Suprapubic skin (tissue), 4 donors: Measurements from ENCODE around the gene IL1RAPL2. TPM values are rescaled to one million over a fixed set of nuclear protein-coding genes. Genes with fewer than 3 reads are reported as not detected.

ENCODE experiments used
- DNase-seq, 2 donors: peaks; one replicate each; pipeline ENCODE4 v3.0.0-alpha.2; 2019; ENCODE audit warnings: low spot score in 2 of 2
- H3K27ac ChIP-seq: fragments of 200-600 bp; sonication (generic); one replicate; pipeline ENCODE4 v1.5.1; 2019
- H3K27me3 ChIP-seq: fragments of 200-600 bp; sonication (generic); one replicate; pipeline ENCODE4 v1.5.1; 2019
- H3K36me3 ChIP-seq: fragments of 200-600 bp; sonication (generic); one replicate; pipeline ENCODE4 v1.5.1; 2019
- H3K4me1 ChIP-seq: fragments of 200-600 bp; sonication (generic); one replicate; pipeline ENCODE4 v1.5.1; 2019
- H3K4me3 ChIP-seq: fragments of 200-600 bp; sonication (generic); one replicate; pipeline ENCODE4 v1.5.1; 2019; ENCODE audit warnings: mild to moderate bottlenecking
- H3K9me3 ChIP-seq: fragments of 200-600 bp; sonication (generic); one replicate; pipeline ENCODE4 v1.5.1; 2019
- CTCF ChIP-seq, 2 donors: fragments of 200-600 bp in 1 of 2; fragments of 450-650 bp in 1 of 2; sonication (generic) in 1 of 2; IDR thresholded peaks; one replicate each; pipeline ENCODE4 v1.5.1; 2016 to 2019; ENCODE audit warnings: antibody characterized with exemption in 2 of 2, mild to moderate bottlenecking in 1 of 2, moderate library complexity in 1 of 2
- EP300 ChIP-seq: sonication (generic); formaldehyde crosslinking; IDR thresholded peaks from one replicate; pipeline ENCODE4 v1.6.1; 2017; ENCODE audit warnings: antibody characterized with exemption
- POLR2A ChIP-seq, 2 donors: fragments of 450-650 bp; IDR thresholded peaks; one replicate each; pipeline ENCODE4 v1.6.1; 2017; ENCODE audit warnings: antibody characterized with exemption in 2 of 2, mild to moderate bottlenecking in 2 of 2, moderate library complexity in 2 of 2
- POLR2AphosphoS5 ChIP-seq, 3 donors: sonication (generic); formaldehyde crosslinking; IDR thresholded peaks; one replicate each; pipeline ENCODE4 v1.6.1; 2017; ENCODE audit warnings: antibody characterized with exemption in 3 of 3
- WGBS: methylation state at CpG from one replicate; pipeline ENCODE4 v1.1.5; 2018; 5-methylcytosine and 5-hydroxymethylcytosine counted together
- total RNA-seq, 4 donors: library from RNA; depleted of rRNA; stranded (reverse); fragments of >200 nt; gene quantifications; one replicate each; pipeline ENCODE4 v1.1.0, GENCODE V29; 2016

IL1RAPL2 gene
- total RNA-seq, 4 donors from 2014 or later: 0.21 to 0.42 (median 0.25) TPM; not detected in 1

GRCh38 chrX:104695593-104695992 is 129.6 kb downstream of the IL1RAPL2 start:
- Histone ChIP-seq H3K9me3 (no peaks in the 10 kb centered on the region), H3K4me1 (no peaks in the 10 kb centered on the region), H3K27me3 (no peaks in the 10 kb centered on the region), H3K36me3 (no peaks in the 10 kb centered on the region), H3K4me3 (no peak overlapping the region), H3K27ac (no peak overlapping the region)
- TF ChIP-seq POLR2A (IDR thresholded peaks at IDR 0.05) (no peak), EP300 (no peak), POLR2AphosphoS5 (IDR thresholded peaks at IDR 0.05) (no peak), CTCF (IDR thresholded peaks at IDR 0.05) (no peak)
- DNase-seq: no peak
- WGBS: 89% methylated on average over 9 of the region's 9 CpGs

GRCh38 chrX:104696667-104697066 is 130.7 kb downstream of the IL1RAPL2 start:
- H3K4me3 ChIP-seq: no peak overlapping the region
- H3K27ac ChIP-seq: no peak overlapping the region
- TF ChIP-seq POLR2A (IDR thresholded peaks at IDR 0.05) (no peak), POLR2AphosphoS5 (IDR thresholded peaks at IDR 0.05) (no peak), EP300 (no peak), CTCF (IDR thresholded peaks at IDR 0.05) (no peak)
- no peaks in the 10 kb centered on the region for H3K4me1 ChIP-seq
- 39% methylated on average over 1 of the region's 1 CpG for WGBS
- DNase-seq: no peak
- H3K9me3 ChIP-seq: no peaks in the 10 kb centered on the region
- H3K27me3 ChIP-seq: no peaks in the 10 kb centered on the region
- H3K36me3 ChIP-seq: no peaks in the 10 kb centered on the region

DNA sequence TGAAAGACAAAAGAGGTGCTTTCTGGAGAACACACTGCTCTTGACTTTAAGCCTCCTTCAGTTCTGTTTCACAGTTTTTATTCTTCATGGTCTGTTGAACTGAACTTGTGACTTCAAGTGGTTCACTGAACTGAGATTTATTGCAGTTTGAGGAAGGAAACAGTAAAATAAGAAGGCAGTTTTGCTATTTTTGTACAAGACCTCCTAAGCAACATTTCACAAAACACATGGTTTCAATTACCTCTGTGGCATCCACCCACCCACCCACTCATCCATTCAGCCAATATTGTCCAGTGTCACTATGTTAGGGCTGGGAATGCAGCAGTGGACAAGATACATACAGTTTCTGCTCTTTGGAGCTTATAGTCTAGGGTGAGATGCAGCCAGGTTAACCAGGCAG is 131.3 kb downstream of the IL1RAPL2 start:
- Histone ChIP-seq H3K27me3 (no peaks in the 10 kb centered on the region), H3K4me1 (no peaks in the 10 kb centered on the region), H3K36me3 (no peaks in the 10 kb centered on the region), H3K9me3 (no peaks in the 10 kb centered on the region), H3K27ac (no peak overlapping the region), H3K4me3 (no peak overlapping the region)
- TF ChIP-seq POLR2AphosphoS5 (IDR thresholded peaks at IDR 0.05): no peak
- no peak for TF ChIP-seq EP300
- TF ChIP-seq POLR2A (IDR thresholded peaks at IDR 0.05): no peak
- no peak for TF ChIP-seq CTCF (IDR thresholded peaks at IDR 0.05)
- DNase-seq: no peak

DNA sequence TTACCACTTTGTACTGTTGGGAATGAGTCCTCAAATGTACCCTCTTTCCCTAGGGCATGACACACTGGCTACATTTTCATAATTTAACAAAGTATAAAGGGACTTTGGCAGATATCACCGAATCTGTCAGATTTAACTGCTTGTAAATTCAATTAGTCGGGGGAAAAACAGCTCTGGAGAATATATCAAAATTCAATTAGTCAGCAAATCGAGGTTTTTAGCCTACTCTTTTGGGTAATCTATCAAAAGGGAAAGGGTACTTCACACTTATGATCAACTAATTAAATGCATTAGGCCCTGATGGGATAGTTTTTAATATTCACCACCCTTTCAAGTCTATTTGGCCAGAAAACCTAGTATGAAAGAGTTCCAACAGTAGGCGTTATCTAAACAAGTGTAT is 141.0 kb downstream of the IL1RAPL2 start:
- Histone ChIP-seq H3K4me1 (no peaks in the 10 kb centered on the region), H3K4me3 (no peak overlapping the region), H3K9me3 (no peaks in the 10 kb centered on the region), H3K27me3 (no peaks in the 10 kb centered on the region), H3K27ac (no peak overlapping the region), H3K36me3 (no peaks in the 10 kb centered on the region)
- 48% methylated on average over 4 of the region's 4 CpGs for WGBS
- no peak for TF ChIP-seq POLR2A (IDR thresholded peaks at IDR 0.05)
- no peak for TF ChIP-seq CTCF (IDR thresholded peaks at IDR 0.05)
- no peak for TF ChIP-seq POLR2AphosphoS5 (IDR thresholded peaks at IDR 0.05)
- TF ChIP-seq EP300: no peak
- DNase-seq: no peak

- no peaks in the 10 kb centered on the region for H3K9me3 ChIP-seq
Observed at GRCh38 chrX:104707572-104707971, 141.6 kb downstream of the IL1RAPL2 start.

More at GRCh38 chrX:104707572-104707971, 141.6 kb downstream of the IL1RAPL2 start:
- DNase-seq: no peak
- TF ChIP-seq EP300 (no peak), POLR2A (IDR thresholded peaks at IDR 0.05) (no peak), CTCF (IDR thresholded peaks at IDR 0.05) (no peak), POLR2AphosphoS5 (IDR thresholded peaks at IDR 0.05) (no peak)
- Histone ChIP-seq H3K4me3 (no peak overlapping the region), H3K36me3 (no peaks in the 10 kb centered on the region), H3K4me1 (no peaks in the 10 kb centered on the region), H3K27me3 (no peaks in the 10 kb centered on the region), H3K27ac (no peak overlapping the region)
